GM08714 (cell line): ENCODE measurements around the gene ANKRD33.

Experiments
- H3K4me3 ChIP-seq: fragments of 200-500 bp; sonication (Bioruptor generic); 2 replicates; pipeline ENCODE4 v1.5.1; 2014; ENCODE audit warnings: mild to moderate bottlenecking, low read length, inconsistent platforms
- ZNF274 ChIP-seq: IDR thresholded peaks from 2 replicates; pipeline ENCODE4 v1.6.1; 2012; ENCODE audit warnings: mild to moderate bottlenecking, low read depth, low read length

Gene ANKRD33

DNA sequence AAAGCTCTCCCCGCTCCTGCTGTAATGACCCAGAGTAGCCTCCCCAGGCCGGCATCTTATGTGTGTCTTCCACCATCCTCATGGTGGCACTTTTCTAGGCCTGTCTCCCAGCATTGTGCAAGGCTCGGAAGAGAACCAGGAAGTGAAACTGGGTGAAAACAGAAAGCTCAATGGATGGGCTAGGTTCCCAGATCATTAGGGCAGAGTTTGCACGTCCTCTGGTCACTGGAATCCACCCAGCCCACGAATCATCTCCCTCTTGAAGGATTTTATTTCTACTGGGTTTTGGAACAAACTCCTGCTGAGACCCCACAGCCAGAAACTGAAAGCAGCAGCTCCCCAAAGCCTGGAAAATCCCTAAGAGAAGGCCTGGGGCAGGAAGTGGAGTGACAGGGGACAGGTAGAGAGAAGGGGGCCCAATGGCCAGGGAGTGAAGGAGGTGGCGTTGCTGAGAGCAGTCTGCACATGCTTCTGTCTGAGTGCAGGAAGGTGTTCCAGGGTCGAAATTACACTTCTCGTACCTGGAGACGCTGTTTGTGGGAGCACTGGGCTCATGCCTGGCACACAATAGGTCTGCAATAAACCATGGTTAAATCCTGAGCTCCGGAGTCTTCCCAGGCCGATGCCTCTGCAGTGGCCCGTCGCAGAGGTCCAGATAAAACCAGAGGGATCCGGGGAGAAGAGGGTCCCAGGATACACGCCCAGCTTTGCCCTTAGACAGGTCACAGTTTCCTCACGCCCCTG lies 35.0 kb downstream of the ANKRD33 start:
- no peak overlapping the region for H3K4me3 ChIP-seq
- no peak for TF ChIP-seq ZNF274

DNA sequence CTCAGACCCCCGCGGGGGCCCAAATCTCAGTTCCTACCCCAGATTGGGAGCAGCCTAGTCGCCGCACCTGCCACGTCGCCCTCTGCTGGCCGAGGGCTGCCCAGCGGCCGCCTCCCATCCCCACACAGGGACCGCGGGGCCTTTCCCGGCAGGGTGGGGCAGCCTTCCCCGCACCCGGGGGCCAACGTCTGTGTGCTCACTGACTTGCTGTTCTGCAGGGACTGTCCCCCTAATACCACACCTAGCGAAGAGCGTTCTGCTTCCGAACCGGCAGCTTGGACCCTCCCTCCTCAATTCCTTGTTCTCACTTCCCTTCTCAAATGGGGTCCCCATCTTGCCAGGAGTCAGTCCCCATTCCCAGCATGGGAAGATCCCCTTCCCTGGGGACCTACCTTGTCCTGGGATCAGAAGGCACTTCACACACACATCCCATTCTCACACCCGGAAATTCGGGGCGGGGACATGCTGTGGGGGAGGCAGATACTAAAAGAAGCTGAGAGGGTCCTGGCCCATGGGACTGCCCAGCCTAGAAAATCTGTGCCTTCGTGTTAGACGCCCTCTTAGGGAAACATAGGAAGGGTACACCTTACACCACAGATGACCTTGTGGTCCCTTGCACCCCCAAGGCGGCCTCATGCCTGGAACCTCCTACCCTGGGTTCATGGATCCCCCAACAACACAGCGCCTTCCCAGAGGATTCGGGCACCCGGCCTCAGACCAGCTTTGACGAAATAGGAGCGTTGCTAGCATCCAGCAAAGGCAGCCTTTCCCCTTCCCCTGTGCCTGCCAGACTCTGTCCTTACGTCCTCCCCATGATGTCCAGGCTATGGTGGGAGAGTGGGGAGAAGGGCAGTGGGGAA lies 35.8 kb downstream of the ANKRD33 start:
- H3K4me3 ChIP-seq = no peak overlapping the region
- no peak for TF ChIP-seq ZNF274

DNA sequence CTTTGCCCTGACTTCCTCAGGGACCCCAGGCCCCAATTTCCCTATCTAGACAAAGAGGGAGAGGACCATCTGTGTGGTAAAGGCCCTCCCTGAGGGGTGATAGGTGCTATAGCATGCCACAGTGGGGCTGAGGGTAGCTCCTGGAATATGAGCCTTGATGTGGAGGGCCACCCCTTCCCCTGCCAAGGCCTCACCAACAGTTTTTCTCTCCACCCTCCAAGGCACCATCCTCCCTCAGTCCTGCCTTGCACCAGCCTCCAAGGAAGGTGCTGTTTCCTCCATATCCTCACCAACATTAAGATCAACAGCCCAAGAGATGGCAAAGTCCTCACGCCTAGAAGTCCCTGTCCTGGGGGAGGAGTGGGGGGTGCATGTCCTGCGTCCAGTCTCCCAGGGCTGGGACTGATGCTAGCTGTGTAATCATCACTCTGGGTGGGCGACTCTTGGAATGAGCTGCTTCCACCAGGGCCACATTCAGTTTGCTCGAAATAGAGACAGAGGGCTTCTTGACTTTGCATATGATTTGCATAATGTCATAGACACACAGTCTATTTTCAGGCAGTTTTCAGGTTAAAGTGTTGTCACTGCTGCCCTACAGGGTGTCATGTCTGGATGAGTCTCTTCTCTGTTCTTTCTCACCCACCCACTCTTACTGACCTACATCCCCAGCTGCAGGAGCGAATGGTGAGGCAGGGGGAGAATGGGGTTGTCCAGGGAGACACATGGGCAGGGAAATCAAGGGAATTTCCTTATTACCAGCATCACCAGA lies 36.8 kb downstream of the ANKRD33 start:
- TF ChIP-seq ZNF274 = no peak
- H3K4me3 ChIP-seq = no peak overlapping the region

DNA sequence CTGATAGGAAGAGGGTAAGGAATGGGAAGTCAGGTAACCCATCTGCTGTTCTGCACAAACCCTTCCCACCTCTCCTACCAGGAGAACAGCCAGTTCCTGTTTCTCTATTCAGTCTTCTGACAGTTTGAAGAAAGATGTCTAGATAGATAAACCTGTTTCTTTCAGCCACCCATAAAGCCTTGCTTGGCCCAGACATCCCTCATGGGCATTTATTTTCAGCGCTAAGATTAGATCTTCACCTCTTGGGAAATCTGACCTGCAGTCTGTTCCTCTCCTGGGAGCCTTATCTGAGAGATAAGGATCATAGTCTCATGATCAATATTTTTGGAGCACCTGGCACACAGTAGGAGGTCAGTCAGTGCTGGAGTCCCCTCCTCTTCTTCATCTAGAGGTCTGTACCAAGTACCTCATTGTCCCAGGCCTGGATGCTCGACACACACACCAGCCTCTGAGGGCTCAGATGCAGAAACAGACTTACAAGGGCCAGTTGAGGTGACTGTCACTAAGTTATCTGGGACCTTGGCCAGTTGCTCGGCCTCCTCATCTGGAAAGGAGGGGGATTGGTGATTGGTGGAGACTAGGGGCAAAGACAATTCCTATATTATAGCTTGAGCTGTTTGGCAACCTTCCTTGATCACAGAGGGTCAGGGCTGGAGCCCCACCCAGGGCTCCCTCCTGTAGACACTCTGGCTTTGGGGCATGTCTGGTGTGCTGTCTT lies 37.6 kb downstream of the ANKRD33 start:
- no peak for TF ChIP-seq ZNF274
- H3K4me3 ChIP-seq = no peak overlapping the region

DNA sequence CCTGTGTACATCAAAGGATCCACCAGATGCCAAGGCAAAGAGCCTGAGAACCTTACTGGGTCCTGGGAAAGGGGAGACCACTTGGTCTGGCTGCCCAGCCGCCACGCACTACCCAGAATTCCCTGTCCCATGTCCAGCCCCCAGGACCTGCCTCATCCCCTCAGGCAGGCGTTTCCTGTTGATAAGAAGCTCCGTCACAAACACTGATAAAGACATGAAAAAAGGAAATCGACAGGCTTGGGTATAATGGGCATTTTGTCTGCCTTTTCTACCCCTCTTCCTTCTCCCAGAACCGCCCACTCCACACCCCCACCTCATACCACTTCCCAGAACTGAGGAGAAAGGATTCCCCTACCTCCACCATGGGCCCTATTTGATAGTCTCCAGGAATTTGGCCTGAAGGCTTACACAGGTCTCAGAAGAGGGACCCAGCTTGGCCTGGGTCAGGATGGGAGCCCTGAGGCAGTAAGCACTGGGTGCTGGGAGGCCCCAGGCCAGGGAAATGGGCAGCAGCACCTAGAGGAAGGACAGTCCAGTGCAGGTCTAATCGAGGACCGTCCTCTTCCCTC lies 38.2 kb downstream of the ANKRD33 start:
- no peak overlapping the region for H3K4me3 ChIP-seq
- no peak for TF ChIP-seq ZNF274

DNA sequence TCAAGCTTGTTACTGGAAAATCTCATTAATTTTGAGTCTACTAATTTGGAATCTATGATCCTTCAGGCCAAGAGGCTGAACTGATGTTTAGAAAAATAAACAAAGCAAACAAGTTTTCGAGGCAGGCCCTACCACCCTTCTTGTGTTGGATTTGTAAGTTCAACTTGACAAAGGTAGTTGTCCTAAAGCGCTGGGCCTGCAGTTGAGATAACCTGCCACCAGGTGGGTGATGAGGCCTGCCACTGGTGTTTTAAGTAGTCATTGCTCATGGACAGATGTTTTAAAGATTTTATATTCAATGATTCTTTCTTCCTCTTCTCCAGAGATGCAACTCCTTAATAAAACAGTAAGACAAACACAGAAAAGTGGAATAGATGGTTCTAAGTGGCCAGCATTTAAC lies 38.8 kb downstream of the ANKRD33 start:
- TF ChIP-seq ZNF274 = no peak

DNA sequence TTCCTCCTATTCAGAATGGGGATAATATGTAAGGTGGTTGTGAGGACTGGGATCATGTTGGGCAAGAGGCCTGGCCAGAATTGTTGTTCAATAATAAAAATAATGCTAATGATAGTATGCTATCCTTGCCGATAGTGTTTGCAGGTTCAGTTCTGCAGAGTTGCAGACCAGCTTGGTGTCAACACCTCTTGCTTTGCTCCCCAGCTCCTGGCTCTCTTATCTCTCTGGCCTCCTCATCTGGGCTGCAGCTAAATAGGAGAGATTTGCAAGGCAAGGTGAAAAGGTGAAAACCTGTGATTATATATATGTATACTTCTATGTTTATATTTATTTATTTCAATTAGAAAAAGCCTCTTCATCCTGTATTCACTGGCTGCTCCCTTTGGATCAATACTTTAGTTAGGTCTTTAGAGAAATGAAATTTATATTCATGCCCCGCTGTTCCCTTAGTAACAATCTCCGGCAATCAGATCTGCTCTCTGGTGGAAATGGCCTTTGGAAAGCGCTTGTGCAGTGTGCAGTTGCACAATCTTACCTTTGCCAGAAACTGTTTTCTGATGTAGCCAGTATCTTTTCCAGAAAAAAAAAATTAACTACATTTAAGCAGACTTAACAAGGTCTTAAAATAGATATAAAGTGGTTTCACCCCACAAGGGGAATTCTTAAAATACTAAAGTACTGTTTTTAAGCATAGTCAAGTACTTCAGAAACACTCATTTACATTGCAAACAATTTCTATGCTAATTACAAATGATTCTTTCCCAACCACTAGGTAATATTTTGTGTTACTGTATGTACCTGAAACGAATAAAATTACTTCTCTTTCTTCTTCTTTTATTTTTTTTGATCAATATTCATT lies 44.5 kb downstream of the ANKRD33 start:
- no peak for TF ChIP-seq ZNF274
- no peak overlapping the region for H3K4me3 ChIP-seq

More for the DNA sequence above, 38.8 kb downstream of the ANKRD33 start:
- H3K4me3 ChIP-seq = no peak overlapping the region

DNA sequence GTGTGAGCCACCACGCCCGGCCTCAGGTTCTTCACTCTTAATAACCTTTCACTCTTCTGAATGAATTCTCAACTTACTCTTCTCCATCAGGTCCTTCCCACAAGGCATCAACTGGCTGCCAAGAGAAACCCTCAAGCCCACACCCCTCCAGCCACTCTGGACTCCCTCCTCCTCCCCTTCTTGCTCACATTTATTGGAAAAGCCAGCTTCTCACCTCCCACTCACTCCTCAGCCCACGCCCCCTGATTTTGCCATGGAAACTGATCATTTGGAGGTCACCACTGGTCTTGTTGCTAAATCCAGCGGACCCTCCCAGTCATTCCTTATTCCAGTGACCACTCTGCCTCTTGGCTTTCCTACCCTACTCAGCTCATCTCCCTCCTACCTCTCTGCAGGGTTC lies 46.2 kb downstream of the ANKRD33 start:
- no peak overlapping the region for H3K4me3 ChIP-seq
- TF ChIP-seq ZNF274 = no peak

DNA sequence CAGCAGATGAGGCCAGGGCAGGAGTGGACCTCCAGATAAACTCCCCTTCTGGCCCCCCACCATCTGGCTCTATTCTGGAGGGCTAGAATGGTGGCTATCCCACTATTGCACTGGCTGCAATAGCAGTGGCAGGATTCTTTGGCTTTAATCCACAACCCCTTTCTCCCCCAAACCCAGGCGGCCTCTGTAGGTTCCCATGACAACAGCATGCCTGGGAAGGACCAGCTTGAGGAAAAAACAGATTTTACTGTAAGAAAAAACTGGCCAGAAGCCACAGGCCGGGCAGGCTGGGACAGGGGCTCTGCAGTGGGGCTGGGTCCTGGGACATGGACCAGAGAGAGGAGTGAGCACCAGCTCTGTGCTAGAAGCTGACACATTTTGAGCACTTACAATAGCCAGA lies 50.0 kb downstream of the ANKRD33 start:
- H3K4me3 ChIP-seq = no peak overlapping the region
- TF ChIP-seq ZNF274 = no peak

DNA sequence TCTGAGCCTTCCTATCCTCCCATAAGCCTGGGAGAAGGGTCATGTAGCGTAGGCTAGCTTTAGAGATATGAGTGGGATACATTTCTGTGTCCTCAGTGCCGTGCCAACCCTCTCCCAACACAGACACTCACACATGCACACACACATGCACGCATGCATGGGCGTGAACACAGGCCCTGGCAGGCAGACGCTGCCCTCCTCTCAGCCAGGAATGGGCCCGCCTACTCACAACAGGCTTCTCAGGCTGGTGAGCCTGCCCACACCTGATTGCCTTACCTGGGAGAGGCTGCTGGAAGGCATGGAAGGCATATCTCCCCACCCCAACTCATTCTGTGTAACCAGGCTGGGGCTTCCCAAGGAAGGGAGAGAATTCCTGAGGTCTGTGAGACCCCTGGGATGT lies 50.8 kb downstream of the ANKRD33 start:
- no peak overlapping the region for H3K4me3 ChIP-seq
- TF ChIP-seq ZNF274 = no peak

DNA sequence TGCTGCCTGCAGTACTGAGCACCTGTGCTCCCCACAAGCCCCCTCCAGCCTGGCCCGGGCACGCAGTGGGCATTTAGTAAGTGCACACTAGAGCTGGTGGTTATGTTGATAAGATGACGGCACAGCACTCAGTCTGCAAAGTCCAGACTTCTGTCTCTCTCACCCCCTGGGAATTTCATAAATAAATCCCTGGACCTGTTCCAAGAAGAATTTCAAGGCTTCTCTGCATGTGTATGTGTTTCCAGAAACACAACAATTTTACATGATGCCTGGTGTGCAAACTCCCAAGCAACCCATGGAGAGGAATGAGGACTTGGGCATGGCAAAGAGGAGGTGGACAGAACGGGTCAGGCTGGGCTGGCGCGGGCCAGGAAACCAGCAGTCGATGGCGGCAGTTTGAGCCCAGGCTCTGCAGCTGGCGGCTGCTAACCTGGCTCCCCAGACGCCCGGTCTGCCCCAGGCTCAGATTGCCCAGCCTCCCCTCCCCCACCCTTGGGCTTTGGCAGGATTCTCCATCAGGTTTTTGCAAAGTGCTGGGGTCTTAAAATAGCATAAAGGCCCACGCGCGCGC lies 53.2 kb downstream of the ANKRD33 start:
- no peak for TF ChIP-seq ZNF274
- no peak overlapping the region for H3K4me3 ChIP-seq
